Neural cell (in vitro differentiated cells): ENCODE data around the gene ATP23.

Experiments used
- EP300 ChIP-seq: fragments of 450-650 bp; conservative IDR thresholded peaks from 2 replicates; pipeline ENCODE4 v1.6.1; 2014; ENCODE audit warnings: antibody characterized with exemption, mild to moderate bottlenecking, moderate library complexity; ENCODE audit not compliant: poor library complexity, severe bottlenecking
- EZH2 ChIP-seq: fragments of 200-600, 300-800 bp; shearing (Covaris generic), sonication (generic); IDR thresholded peaks from 2 replicates; pipeline ENCODE4 v1.6.1; 2014; ENCODE audit warnings: antibody characterized with exemption, low read length, borderline replicate concordance, mild to moderate bottlenecking; ENCODE audit not compliant: insufficient read depth, poor library complexity, severe bottlenecking
- MXI1 ChIP-seq: fragments of 450-650 bp; conservative IDR thresholded peaks from 2 replicates; pipeline ENCODE4 v1.6.1; 2014; ENCODE audit warnings: antibody characterized with exemption, mild to moderate bottlenecking; ENCODE audit not compliant: poor library complexity, severe bottlenecking
- POLR2AphosphoS5 ChIP-seq: IDR thresholded peaks from 2 replicates; pipeline ENCODE4 v1.6.1; 2012
- RAD21 ChIP-seq: fragments of 450-650 bp; conservative IDR thresholded peaks from 2 replicates; pipeline ENCODE4 v1.6.1; 2014; ENCODE audit warnings: antibody characterized with exemption, mild to moderate bottlenecking, moderate library complexity
- TF ChIP-seq, protein P1 (sequence below): fragments of 450-650 bp; IDR thresholded peaks from 2 replicates; pipeline ENCODE4 v1.5.1; 2014; ENCODE audit warnings: antibody characterized with exemption, mild to moderate bottlenecking, moderate library complexity; ENCODE audit not compliant: poor library complexity, severe bottlenecking
- TF ChIP-seq, protein P2 (sequence below): IDR thresholded peaks from 2 replicates; pipeline ENCODE4 v1.6.1; 2012; ENCODE audit warnings: borderline replicate concordance

DNA sequence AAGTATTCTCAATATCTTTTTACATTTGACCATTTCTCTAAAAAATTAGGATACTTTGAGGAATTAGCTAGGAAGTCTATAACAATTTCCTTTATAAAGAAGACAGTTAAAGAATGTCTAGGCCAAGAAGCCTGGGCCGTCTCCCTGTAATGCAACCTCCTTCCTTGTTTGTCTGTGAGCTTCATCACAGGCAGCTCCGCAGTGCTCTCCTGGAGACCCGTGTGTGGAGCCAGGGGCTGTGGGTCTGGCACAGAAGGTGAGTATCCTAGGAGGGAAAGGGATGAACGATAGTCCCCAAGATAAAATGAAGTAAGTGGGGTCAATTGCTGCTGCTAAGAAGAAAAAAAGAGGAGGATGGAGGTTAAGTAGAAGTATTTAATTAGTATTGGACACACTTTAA lies 31.8 kb upstream of the ATP23 start:
- TF ChIP-seq, protein P1, sequence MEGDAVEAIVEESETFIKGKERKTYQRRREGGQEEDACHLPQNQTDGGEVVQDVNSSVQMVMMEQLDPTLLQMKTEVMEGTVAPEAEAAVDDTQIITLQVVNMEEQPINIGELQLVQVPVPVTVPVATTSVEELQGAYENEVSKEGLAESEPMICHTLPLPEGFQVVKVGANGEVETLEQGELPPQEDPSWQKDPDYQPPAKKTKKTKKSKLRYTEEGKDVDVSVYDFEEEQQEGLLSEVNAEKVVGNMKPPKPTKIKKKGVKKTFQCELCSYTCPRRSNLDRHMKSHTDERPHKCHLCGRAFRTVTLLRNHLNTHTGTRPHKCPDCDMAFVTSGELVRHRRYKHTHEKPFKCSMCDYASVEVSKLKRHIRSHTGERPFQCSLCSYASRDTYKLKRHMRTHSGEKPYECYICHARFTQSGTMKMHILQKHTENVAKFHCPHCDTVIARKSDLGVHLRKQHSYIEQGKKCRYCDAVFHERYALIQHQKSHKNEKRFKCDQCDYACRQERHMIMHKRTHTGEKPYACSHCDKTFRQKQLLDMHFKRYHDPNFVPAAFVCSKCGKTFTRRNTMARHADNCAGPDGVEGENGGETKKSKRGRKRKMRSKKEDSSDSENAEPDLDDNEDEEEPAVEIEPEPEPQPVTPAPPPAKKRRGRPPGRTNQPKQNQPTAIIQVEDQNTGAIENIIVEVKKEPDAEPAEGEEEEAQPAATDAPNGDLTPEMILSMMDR: no peak
- TF ChIP-seq POLR2AphosphoS5 (no peak), RAD21 (no peak), EZH2 (no peak), MXI1 (no peak), EP300 (no peak)
- TF ChIP-seq, protein P2, sequence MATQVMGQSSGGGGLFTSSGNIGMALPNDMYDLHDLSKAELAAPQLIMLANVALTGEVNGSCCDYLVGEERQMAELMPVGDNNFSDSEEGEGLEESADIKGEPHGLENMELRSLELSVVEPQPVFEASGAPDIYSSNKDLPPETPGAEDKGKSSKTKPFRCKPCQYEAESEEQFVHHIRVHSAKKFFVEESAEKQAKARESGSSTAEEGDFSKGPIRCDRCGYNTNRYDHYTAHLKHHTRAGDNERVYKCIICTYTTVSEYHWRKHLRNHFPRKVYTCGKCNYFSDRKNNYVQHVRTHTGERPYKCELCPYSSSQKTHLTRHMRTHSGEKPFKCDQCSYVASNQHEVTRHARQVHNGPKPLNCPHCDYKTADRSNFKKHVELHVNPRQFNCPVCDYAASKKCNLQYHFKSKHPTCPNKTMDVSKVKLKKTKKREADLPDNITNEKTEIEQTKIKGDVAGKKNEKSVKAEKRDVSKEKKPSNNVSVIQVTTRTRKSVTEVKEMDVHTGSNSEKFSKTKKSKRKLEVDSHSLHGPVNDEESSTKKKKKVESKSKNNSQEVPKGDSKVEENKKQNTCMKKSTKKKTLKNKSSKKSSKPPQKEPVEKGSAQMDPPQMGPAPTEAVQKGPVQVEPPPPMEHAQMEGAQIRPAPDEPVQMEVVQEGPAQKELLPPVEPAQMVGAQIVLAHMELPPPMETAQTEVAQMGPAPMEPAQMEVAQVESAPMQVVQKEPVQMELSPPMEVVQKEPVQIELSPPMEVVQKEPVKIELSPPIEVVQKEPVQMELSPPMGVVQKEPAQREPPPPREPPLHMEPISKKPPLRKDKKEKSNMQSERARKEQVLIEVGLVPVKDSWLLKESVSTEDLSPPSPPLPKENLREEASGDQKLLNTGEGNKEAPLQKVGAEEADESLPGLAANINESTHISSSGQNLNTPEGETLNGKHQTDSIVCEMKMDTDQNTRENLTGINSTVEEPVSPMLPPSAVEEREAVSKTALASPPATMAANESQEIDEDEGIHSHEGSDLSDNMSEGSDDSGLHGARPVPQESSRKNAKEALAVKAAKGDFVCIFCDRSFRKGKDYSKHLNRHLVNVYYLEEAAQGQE: no peak
